ENCODE measurements around the gene VPREB1.
"Not testable (repeated sequence)": the region's sequence is repeated elsewhere in the genome, so short reads cannot be mapped to it uniquely, and the experiment has no call there.

VPREB1 gene

GRCh38 chr22:22246706-22247105 lies 2.1 kb downstream of the VPREB1 start:
- TF ChIP-seq, protein P1, sequence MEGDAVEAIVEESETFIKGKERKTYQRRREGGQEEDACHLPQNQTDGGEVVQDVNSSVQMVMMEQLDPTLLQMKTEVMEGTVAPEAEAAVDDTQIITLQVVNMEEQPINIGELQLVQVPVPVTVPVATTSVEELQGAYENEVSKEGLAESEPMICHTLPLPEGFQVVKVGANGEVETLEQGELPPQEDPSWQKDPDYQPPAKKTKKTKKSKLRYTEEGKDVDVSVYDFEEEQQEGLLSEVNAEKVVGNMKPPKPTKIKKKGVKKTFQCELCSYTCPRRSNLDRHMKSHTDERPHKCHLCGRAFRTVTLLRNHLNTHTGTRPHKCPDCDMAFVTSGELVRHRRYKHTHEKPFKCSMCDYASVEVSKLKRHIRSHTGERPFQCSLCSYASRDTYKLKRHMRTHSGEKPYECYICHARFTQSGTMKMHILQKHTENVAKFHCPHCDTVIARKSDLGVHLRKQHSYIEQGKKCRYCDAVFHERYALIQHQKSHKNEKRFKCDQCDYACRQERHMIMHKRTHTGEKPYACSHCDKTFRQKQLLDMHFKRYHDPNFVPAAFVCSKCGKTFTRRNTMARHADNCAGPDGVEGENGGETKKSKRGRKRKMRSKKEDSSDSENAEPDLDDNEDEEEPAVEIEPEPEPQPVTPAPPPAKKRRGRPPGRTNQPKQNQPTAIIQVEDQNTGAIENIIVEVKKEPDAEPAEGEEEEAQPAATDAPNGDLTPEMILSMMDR (IDR thresholded peaks at IDR 0.05; ENCODE audit: insufficient read depth, low read depth, low read length, missing control alignments): no peak
- no peak for DNase-seq (ENCODE audit: low read depth)
- no peak overlapping the region for H3K4me3 ChIP-seq (ENCODE audit: low read length)

- DNase-seq (ENCODE audit: low read depth): no peak
- TF ChIP-seq, protein P1 (IDR thresholded peaks at IDR 0.05; ENCODE audit: insufficient read depth, low read depth, low read length, missing control alignments): no peak
- no peak overlapping the region for H3K4me3 ChIP-seq (ENCODE audit: low read length)
Measured at GRCh38 chr22:22248878-22249277, 4.3 kb downstream of the VPREB1 start.

- H3K4me3 ChIP-seq (ENCODE audit: low read length); DNase-seq (ENCODE audit: low read depth): not testable (repeated sequence)
Measured at GRCh38 chr22:22250651-22251050, 6.1 kb downstream of the VPREB1 start.

DNA sequence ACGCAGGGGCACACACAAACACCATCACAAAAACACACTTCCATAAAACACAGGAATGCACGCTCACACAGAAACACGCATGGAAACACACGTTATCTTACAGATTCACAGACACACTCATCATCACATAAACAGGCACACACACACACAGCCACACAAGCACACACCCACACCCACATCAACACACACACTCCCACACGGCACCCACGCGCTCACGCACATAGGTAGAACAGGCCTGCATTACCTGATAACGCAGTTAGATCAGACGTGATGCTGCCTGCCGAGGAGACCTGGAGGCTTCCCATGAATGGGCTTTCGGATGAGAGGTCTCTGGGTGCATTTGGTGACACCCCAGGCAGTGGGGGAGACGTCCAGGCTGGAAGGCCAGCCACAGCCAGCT lies 11.5 kb downstream of the VPREB1 start:
- DNase-seq (ENCODE audit: low read depth); H3K4me3 ChIP-seq (ENCODE audit: low read length): not testable (repeated sequence)

GRCh38 chr22:22258597-22259415 lies 14.2 kb downstream of the VPREB1 start:
- not testable (repeated sequence) for H3K4me3 ChIP-seq (ENCODE audit: low read length); DNase-seq (ENCODE audit: low read depth)

- not testable (repeated sequence) for DNase-seq (ENCODE audit: low read depth); H3K4me3 ChIP-seq (ENCODE audit: low read length)
Measured at GRCh38 chr22:22260169-22260568, 15.6 kb downstream of the VPREB1 start.

DNA sequence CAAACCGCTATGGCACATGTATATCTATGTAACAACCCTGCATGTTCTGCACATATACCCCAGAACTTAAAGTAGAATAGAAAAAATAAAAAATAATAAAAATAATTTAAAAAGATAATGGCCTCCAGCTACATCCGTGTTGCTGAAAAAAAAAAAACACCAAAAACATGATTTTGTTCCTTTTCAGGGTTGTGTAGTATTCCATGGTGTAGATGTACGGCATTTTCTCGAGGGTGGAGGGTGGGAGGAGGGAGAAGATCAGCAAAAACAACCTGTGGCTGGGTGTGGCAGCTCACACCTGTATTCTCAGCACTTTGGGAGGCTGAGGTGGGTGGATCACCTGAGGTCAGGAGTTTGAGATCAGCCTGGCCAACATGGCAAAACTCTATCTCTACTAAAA lies 16.0 kb downstream of the VPREB1 start:
- not testable (repeated sequence) for H3K4me3 ChIP-seq (ENCODE audit: low read length); DNase-seq (ENCODE audit: low read depth)

- DNase-seq (ENCODE audit: low read depth): peak; percentile 78
- not testable (repeated sequence) for H3K4me3 ChIP-seq (ENCODE audit: low read length)
Measured at GRCh38 chr22:22262332-22263074, 17.9 kb downstream of the VPREB1 start.

DNA sequence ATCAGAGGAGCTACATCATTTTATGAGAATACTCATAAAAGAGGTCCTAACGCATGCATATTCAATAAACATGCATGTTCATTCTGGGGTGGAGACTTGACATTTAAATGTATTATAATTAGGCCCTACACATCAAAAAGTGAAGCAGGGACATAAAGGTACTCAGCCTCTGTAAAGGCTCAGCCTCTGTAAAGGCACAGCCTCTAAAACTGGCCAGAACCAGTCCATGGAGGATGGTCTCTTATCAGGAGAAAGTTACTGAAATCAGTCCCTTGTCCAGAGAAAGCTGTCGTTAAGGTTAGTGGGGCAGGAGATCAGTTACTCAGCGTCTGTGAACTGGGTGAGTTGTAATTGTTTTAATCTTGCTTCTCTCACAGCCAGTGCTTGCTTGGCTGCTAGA lies 19.2 kb downstream of the VPREB1 start:
- H3K4me3 ChIP-seq (ENCODE audit: low read length); DNase-seq (ENCODE audit: low read depth): not testable (repeated sequence)

DNA sequence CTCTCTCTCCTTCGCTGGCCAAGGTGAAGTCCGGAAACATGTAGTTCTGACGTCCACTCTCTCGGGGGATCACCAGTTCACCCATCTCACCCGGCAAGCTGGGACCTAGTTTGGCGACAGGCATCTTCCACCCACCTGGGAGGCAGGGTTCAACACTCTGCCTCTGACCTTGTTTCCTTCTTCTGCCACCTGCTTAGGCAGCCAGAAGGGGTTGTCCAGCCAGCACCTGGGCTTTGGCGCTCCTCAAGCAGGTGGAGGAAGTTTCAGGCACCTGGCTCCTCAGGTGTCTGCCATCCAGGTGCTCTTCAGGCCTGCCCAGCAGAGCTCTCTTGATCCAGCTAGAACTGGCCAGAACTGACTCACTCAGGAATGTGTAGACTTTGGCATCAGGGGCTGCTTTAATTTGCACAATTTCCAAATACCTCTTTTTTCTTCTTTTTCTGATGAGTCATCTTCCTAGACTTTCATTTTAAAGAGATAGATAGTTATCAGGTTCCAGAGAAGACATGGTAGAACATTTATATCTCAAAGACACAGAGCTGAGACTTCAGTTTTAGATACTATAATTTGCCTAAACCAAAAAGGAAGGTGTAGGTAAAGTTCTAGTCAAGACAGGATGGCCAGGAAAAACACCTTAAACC lies 25.6 kb downstream of the VPREB1 start:
- not testable (repeated sequence) for DNase-seq (ENCODE audit: low read depth); H3K4me3 ChIP-seq (ENCODE audit: low read length)

DNA sequence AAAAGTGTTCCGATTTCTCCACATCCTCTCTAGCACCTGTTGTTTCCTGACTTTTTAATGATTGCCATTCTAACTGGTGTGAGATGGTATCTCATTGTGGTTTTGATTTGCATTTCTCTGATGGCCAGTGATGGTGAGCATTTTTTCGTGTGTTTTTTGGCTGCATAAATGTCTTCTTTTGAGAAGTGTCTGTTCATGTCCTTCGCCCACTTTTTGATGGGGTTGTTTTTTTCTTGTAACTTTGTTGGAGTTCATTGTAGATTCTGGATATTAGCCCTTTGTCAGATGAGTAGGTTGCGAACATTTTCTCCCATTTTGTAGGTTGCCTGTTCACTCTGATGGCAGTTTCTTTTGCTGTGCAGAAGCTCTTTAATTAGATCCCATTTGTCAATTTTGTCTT lies 32.8 kb downstream of the VPREB1 start:
- H3K4me3 ChIP-seq (ENCODE audit: low read length); DNase-seq (ENCODE audit: low read depth): not testable (repeated sequence)

DNA sequence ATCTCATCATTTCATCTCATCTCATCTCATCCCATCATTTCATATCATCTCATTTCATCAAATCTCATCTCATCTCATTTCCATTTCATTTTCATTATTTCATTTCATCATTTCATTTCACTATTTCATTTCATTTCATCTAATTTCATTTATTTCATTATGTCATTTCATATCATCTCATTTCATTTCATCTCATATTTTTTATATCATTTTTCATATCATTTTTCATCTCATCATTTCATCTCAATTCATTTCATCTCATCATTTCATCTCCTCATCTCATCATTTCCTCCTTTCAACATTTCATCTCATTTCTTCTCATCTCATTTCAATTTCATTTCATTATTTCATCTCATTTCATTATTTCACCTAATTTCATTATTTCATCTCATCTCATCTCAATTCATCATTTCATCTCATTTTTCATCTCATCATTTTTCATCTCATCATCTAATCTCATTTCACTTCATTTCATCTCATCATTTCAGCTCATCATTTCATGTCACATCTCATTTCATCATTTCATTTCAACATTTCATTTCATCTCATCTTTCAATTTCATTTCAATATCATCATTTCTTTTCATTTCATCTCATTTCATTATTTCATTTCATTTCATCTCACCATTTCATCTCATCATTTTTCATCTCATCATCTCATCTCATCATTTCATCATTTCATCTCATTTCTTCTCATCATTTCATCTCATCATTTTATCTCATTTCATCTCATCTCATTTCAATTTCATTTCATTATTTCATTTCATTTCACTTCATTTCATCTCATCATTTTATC lies 40.6 kb downstream of the VPREB1 start:
- H3K4me3 ChIP-seq (ENCODE audit: low read length); DNase-seq (ENCODE audit: low read depth): not testable (repeated sequence)

GRCh38 chr22:22286390-22287105 lies 42.0 kb downstream of the VPREB1 start:
- DNase-seq (ENCODE audit: low read depth); H3K4me3 ChIP-seq (ENCODE audit: low read length): not testable (repeated sequence)

DNA sequence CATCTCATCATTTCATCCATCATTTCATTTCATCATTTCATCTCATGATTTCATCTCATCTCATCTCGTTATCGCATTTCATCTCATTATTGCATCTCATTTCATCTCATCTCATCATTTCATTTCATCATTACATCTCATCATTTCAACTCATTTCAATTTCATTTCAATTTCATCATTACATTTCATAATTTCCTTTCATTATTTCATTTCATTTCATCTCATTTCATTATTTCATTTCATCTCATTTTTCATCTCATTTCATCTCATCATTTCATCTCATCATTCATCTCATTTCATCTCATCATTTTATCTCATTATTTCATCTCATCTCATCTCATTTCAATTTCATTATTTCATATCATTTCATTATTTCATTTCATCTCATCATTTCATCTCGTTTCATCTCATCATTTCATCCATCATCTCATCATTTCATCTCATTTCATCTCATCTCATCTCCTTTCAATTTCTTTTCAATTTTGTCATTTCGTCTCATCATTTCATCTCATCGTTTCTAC lies 42.6 kb downstream of the VPREB1 start:
- H3K4me3 ChIP-seq (ENCODE audit: low read length); DNase-seq (ENCODE audit: low read depth): not testable (repeated sequence)

GRCh38 chr22:22289666-22290065 lies 45.1 kb downstream of the VPREB1 start:
- not testable (repeated sequence) for DNase-seq (ENCODE audit: low read depth)

More at GRCh38 chr22:22289666-22290065, 45.1 kb downstream of the VPREB1 start:
- H3K4me3 ChIP-seq (ENCODE audit: low read length): not testable (repeated sequence)

Data from epithelial cell of esophagus (primary cell).